Measurements from ENCODE around the gene FBLN1. TPM values are rescaled to one million over a fixed set of nuclear protein-coding genes. Genes with fewer than 3 reads are reported as not detected.

Gene FBLN1
- total and polyA plus RNA-seq, 9 donors, result 93.4 to 235 (median 155) TPM

DNA sequence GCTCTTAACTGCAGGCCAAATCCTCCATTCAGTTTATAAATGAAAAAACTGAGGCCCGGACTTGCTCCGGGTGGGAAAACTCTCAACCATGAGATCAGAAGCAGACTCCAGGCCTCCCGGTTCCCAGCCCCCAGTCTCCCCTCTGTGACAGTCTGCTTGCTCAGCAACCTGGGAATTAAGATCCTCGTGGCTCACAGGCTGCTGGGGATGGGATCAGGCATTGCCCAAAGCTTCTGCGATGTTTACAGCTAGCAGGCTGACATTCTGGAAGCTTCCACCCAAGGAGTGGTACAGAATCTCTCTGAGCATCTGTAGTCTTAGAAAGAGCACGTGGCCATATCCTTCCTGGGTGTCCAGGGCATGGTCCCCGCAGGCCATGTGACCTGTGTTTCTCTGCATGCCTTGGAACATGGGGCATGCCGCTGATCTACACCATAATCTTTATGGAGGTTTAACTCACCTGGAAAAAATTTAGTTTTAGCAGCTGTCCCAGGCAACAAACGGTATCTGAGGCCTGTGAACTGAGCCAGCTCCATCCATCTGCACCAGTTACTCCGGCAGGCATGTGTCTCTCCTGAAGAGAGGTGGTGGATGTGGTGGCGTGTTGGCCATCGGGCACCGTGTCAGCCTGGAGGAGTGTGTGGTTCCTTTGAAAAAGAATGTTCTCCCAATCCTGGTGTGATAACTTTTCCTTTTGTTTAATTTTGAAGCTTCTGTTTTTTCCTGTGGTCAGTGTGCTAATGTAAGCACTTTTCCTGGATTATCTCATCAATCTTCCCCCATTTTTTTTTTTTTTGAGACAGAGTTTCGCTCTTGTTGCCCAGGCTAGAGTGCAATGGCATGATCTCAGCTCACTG lies 7.9 kb downstream of the FBLN1 start:
- peak; percentile 25 for DNase-seq
- Histone ChIP-seq H3K4me3 (ENCODE audit: low read length) (no peak overlapping the region), H3K36me3 (ENCODE audit: control insufficient read depth, insufficient read depth, low read length) (peaks cover 8% of the 10 kb centered on the region), H3K27me3 (ENCODE audit: control insufficient read depth, insufficient read depth, low read length) (no peaks in the 10 kb centered on the region), H3K9me3 (replicated peaks; ENCODE audit: control insufficient read depth, low read depth, low read length) (no peaks in the 10 kb centered on the region), H3K27ac (ENCODE audit: low read length) (peak overlapping the region; percentile 60), H3K4me1 (ENCODE audit: control insufficient read depth, insufficient read depth, low read length) (peaks cover 74% of the 10 kb centered on the region)
- WGBS (ENCODE audit: insufficient coverage), result 33% methylated on average over 7 of the region's 14 CpGs

DNA sequence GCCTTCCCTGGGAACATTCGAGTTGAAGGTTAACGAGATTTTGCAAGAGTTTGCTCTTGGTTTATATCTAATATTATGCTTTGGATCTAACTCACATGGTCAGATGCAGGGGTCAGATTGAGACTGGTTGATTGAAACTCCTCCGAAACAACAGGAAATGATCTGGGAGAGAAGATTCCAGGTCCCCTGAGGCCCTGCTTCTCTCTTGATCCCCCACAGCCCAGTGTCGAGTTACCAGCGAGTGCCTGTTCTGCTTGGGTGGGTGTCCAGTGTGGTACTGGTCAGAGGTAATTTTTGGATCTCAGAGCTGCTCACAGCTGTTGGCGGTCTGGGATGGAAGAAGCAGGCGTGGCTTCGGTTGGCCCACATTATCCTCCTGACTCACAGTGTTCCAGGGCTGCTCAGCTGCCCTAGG lies 9.2 kb downstream of the FBLN1 start:
- Histone ChIP-seq H3K4me1 (ENCODE audit: control insufficient read depth, insufficient read depth, low read length) (peaks cover 73% of the 10 kb centered on the region), H3K4me3 (ENCODE audit: low read length) (no peak overlapping the region)
- 11% methylated on average over 5 of the region's 8 CpGs for whole genome bisulfite sequencing (ENCODE audit: insufficient coverage)

DNA sequence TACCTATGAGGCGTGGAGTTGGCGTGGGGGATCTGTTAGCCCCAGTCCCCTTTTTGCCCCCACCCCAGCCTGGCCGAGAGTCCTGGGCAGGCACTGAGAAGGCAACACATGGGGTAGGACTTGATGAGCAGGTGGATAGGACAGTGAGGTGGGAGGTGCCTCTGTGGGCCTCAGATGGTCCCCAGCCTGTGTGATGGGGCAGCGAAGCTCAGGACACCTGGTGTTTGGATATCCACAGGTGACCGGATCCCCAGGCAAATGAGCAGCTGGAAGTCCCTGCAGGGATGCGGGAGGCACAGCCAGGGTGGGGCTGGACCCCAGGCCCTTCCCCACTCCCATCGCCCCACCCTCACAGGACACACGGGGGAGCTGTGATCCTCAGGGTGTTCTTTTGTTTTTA lies 9.7 kb downstream of the FBLN1 start:
- Histone ChIP-seq H3K36me3 (ENCODE audit: control insufficient read depth, insufficient read depth, low read length) (no peaks in the 10 kb centered on the region), H3K27me3 (ENCODE audit: control insufficient read depth, insufficient read depth, low read length) (no peaks in the 10 kb centered on the region), H3K27ac (ENCODE audit: low read length) (peak overlapping the region; percentile 92), H3K9me3 (replicated peaks; ENCODE audit: control insufficient read depth, low read depth, low read length) (no peaks in the 10 kb centered on the region), H3K4me3 (ENCODE audit: low read length) (no peak overlapping the region), H3K4me1 (ENCODE audit: control insufficient read depth, insufficient read depth, low read length) (peaks cover 76% of the 10 kb centered on the region)
- DNase-seq, result no peak
- 100% methylated on average over 1 of the region's 8 CpGs for WGBS (ENCODE audit: insufficient coverage)

More for the DNA sequence above, 9.2 kb downstream of the FBLN1 start:
- Histone ChIP-seq H3K27ac (ENCODE audit: low read length) (peak overlapping the region; percentile 92), H3K9me3 (replicated peaks; ENCODE audit: control insufficient read depth, low read depth, low read length) (no peaks in the 10 kb centered on the region), H3K36me3 (ENCODE audit: control insufficient read depth, insufficient read depth, low read length) (no peaks in the 10 kb centered on the region), H3K27me3 (ENCODE audit: control insufficient read depth, insufficient read depth, low read length) (no peaks in the 10 kb centered on the region)
- DNase-seq, result peak; percentile 95

DNA sequence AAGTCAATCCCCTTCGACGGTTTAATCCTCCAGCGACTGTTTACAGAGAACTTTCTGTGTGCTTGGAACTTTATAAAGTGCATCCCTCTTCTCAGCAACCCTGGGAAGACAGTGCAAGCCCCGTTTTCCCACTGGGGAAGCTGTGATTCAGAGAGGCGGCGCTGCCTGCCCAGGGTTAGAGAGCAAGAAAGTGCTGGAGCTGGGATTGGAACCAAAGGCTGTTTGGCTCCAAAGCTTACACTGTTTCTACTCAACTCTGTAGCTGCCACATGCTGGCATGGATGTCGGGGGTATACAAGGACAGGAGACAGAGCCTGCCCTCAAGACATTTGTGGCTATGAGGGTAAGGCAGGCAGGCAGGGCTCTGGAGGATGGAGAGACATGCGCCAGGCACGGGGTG lies 13.0 kb downstream of the FBLN1 start:
- Histone ChIP-seq H3K4me1 (ENCODE audit: control insufficient read depth, insufficient read depth, low read length) (peaks cover 63% of the 10 kb centered on the region), H3K36me3 (ENCODE audit: control insufficient read depth, insufficient read depth, low read length) (peaks cover 14% of the 10 kb centered on the region), H3K27me3 (ENCODE audit: control insufficient read depth, insufficient read depth, low read length) (no peaks in the 10 kb centered on the region), H3K4me3 (ENCODE audit: low read length) (no peak overlapping the region), H3K27ac (ENCODE audit: low read length) (no peak overlapping the region), H3K9me3 (replicated peaks; ENCODE audit: control insufficient read depth, low read depth, low read length) (no peaks in the 10 kb centered on the region)
- 73% methylated on average over 5 of the region's 9 CpGs for WGBS (ENCODE audit: insufficient coverage)
- DNase-seq, result no peak

DNA sequence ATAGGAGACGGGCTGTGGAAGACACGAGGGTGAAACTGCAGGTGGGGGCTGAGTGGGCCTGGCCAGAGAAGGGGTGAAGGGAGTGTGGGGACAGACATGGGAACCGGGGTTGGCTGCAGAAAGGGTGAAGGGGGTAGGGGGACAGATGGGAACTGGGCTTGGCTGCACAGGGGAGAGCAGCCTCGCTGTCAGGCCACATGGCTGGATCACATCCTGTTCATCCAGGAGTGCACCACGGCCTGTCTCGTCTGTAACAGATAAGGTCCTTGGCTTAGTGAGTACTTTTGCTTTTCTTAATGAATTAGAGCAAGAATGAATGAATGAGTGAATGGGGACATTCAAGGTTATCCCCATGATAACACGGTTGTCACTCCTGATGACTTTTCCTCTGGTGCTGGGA lies 13.5 kb downstream of the FBLN1 start:
- Histone ChIP-seq H3K36me3 (ENCODE audit: control insufficient read depth, insufficient read depth, low read length) (peaks cover 17% of the 10 kb centered on the region), H3K9me3 (replicated peaks; ENCODE audit: control insufficient read depth, low read depth, low read length) (no peaks in the 10 kb centered on the region), H3K4me3 (ENCODE audit: low read length) (no peak overlapping the region), H3K4me1 (ENCODE audit: control insufficient read depth, insufficient read depth, low read length) (peaks cover 60% of the 10 kb centered on the region), H3K27me3 (ENCODE audit: control insufficient read depth, insufficient read depth, low read length) (no peaks in the 10 kb centered on the region), H3K27ac (ENCODE audit: low read length) (no peak overlapping the region)
- 65% methylated on average over 7 of the region's 7 CpGs for WGBS (ENCODE audit: insufficient coverage)
- DNase-seq, result no peak

DNA sequence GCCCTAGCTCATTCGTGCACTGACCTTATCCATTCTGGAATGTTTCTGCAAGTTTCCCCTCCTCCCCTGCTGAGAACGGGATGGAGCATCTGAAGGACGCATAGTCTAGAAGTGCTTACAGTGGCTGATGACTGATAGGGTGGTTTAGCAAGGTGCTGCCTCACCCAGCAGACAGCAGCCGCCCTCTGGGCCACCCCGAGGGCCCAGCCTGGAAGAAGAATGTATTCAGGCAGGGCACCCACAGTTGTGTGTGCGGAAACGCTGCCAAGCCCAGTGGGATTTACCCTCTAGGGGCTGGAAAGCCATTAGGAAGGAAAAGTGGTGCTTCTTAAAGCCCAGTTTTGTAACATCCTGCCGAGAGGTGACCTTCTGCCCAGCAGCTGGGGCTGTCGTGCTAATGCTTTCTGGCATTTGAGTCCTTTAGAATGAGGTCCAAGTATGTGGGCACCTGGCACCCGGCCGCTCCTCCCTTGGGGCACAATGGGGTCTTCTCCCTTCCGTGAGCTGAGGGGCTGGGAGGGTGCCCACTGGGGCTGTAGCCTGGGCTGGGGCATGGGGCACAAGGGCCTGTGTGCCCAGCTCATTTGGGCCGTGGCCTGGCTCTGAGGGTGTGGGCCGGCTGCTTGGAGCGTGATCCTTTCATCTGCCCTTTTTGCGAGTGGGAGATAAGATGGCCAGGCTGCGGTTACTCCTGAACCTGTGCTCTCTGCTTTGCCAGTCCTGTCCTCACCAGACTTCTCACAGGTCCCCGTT lies 14.4 kb downstream of the FBLN1 start:
- H3K4me3 ChIP-seq (ENCODE audit: low read length), result no peak overlapping the region
- H3K36me3 ChIP-seq (ENCODE audit: control insufficient read depth, insufficient read depth, low read length), result peaks cover 26% of the 10 kb centered on the region
- no peak overlapping the region for H3K27ac ChIP-seq (ENCODE audit: low read length)
- 68% methylated on average over 12 of the region's 18 CpGs for WGBS (ENCODE audit: insufficient coverage)
- H3K27me3 ChIP-seq (ENCODE audit: control insufficient read depth, insufficient read depth, low read length), result no peaks in the 10 kb centered on the region
- H3K4me1 ChIP-seq (ENCODE audit: control insufficient read depth, insufficient read depth, low read length), result peaks cover 52% of the 10 kb centered on the region
- DNase-seq, result no peak
- no peaks in the 10 kb centered on the region for H3K9me3 ChIP-seq (replicated peaks; ENCODE audit: control insufficient read depth, low read depth, low read length)

DNA sequence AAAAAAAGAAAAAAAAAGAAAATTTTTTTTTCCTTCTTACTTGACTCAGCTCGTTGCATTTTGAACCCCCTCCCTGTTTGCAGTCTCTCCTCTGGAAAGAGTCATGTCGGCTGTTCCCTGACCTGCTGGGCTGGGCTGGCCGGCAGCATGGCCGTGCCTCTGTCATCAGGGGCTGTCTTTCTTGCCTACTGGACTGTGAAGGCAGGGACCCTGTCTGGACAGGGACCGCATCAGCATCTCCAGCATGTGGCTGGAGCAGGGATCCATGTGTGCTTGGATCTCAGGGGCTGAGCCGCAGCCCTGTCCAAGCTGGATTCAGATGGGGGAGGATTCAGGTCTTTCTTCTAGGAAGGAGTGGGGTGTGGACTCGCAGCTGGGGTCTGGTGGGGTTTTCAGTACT lies 15.5 kb downstream of the FBLN1 start:
- H3K4me3 ChIP-seq (ENCODE audit: low read length), result no peak overlapping the region
- no peak overlapping the region for H3K27ac ChIP-seq (ENCODE audit: low read length)
- no peak for DNase-seq
- peaks cover 36% of the 10 kb centered on the region for H3K36me3 ChIP-seq (ENCODE audit: control insufficient read depth, insufficient read depth, low read length)
- 77% methylated on average over 6 of the region's 7 CpGs for WGBS (ENCODE audit: insufficient coverage)
- H3K27me3 ChIP-seq (ENCODE audit: control insufficient read depth, insufficient read depth, low read length), result no peaks in the 10 kb centered on the region
- H3K9me3 ChIP-seq (replicated peaks; ENCODE audit: control insufficient read depth, low read depth, low read length), result no peaks in the 10 kb centered on the region
- peaks cover 45% of the 10 kb centered on the region for H3K4me1 ChIP-seq (ENCODE audit: control insufficient read depth, insufficient read depth, low read length)

DNA sequence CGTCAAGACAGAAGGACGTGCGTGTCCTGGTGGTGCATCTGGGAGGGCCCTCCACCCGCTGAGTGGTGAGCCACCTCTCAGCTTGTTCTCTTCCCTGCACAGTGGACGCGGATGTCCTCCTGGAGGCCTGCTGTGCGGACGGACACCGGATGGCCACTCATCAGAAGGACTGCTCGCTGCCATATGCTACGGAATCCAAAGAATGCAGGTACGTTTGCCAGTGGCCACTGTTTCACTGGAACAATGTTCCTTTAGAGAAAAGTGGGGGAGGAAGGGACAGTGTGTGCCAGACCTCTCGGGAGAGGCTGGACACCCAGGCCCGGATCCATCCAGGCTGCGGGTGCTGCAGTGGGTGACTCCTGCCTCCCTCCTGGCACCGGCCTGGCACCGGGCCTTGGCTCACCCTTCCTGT lies 15.9 kb downstream of the FBLN1 start:
- Histone ChIP-seq H3K27ac (ENCODE audit: low read length) (no peak overlapping the region), H3K27me3 (ENCODE audit: control insufficient read depth, insufficient read depth, low read length) (no peaks in the 10 kb centered on the region), H3K36me3 (ENCODE audit: control insufficient read depth, insufficient read depth, low read length) (peaks cover 36% of the 10 kb centered on the region), H3K4me1 (ENCODE audit: control insufficient read depth, insufficient read depth, low read length) (peaks cover 41% of the 10 kb centered on the region), H3K4me3 (ENCODE audit: low read length) (no peak overlapping the region), H3K9me3 (replicated peaks; ENCODE audit: control insufficient read depth, low read depth, low read length) (no peaks in the 10 kb centered on the region)
- DNase-seq, result no peak
- WGBS (ENCODE audit: insufficient coverage), result 85% methylated on average over 17 of the region's 17 CpGs

DNA sequence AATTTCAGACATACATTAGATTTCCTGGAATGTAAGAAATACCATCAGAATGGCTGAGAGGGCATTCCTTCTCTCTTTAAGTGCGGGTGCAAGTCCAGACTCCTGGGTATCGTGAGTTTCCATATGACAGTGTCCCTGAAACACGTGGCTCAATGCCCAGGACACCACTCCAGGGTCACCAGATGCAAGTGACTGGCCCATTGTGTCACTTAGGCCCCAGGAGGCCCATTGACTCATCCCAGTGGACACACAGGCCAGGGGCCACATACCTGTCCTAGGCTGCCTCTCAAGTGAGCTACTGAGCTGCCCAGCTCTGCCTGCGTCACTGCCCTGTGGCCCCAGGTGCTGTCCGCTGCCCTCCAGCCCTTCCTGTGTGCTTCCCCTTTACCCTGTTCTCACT lies 18.5 kb downstream of the FBLN1 start:
- peaks cover 48% of the 10 kb centered on the region for H3K36me3 ChIP-seq (ENCODE audit: control insufficient read depth, insufficient read depth, low read length)
- H3K4me1 ChIP-seq (ENCODE audit: control insufficient read depth, insufficient read depth, low read length), result peaks cover 18% of the 10 kb centered on the region

DNA sequence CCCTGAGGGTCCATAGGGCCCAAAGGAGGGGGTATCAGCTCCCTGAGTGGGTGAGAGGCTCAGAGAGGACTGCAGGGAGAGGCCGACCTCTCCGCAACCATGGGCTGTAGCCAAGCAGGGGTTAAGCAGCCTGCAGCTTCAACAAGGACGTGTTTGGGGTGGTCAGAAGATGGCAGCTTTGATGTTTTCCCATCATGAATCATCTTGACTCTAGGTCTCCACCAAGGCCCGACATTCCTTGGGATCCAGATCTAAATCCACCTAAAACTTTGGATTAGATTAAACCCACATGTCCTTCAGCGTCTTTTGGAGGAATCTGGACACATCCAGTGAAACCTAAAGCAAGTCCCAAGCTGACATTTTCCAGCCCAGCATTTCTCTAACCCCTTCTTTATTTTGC lies 19.8 kb downstream of the FBLN1 start:
- no peak for DNase-seq
- Histone ChIP-seq H3K4me3 (ENCODE audit: low read length) (no peak overlapping the region), H3K4me1 (ENCODE audit: control insufficient read depth, insufficient read depth, low read length) (peaks cover 6% of the 10 kb centered on the region), H3K9me3 (replicated peaks; ENCODE audit: control insufficient read depth, low read depth, low read length) (no peaks in the 10 kb centered on the region), H3K27me3 (ENCODE audit: control insufficient read depth, insufficient read depth, low read length) (no peaks in the 10 kb centered on the region), H3K36me3 (ENCODE audit: control insufficient read depth, insufficient read depth, low read length) (peaks cover 53% of the 10 kb centered on the region), H3K27ac (ENCODE audit: low read length) (no peak overlapping the region)
- WGBS (ENCODE audit: insufficient coverage), result 33% methylated on average over 1 of the region's 5 CpGs

More for the DNA sequence above, 18.5 kb downstream of the FBLN1 start:
- Histone ChIP-seq H3K9me3 (replicated peaks; ENCODE audit: control insufficient read depth, low read depth, low read length) (no peaks in the 10 kb centered on the region), H3K4me3 (ENCODE audit: low read length) (no peak overlapping the region), H3K27me3 (ENCODE audit: control insufficient read depth, insufficient read depth, low read length) (no peaks in the 10 kb centered on the region), H3K27ac (ENCODE audit: low read length) (no peak overlapping the region)
- DNase-seq, result no peak
- WGBS (ENCODE audit: insufficient coverage), result 82% methylated on average over 5 of the region's 5 CpGs
